ENCODE data around the gene ID4. TPM values are rescaled to one million over a fixed set of nuclear protein-coding genes. Genes with fewer than 3 reads are reported as not detected.
"Not testable (repeated sequence)": the region's sequence is repeated elsewhere in the genome, so short reads cannot be mapped to it uniquely, and the experiment has no call there.

Gene ID4
- total and polyA plus RNA-seq, 2 of the 4 experiments (the other 2 are of a cell fraction), result 3.0 to 3.6 TPM

DNA sequence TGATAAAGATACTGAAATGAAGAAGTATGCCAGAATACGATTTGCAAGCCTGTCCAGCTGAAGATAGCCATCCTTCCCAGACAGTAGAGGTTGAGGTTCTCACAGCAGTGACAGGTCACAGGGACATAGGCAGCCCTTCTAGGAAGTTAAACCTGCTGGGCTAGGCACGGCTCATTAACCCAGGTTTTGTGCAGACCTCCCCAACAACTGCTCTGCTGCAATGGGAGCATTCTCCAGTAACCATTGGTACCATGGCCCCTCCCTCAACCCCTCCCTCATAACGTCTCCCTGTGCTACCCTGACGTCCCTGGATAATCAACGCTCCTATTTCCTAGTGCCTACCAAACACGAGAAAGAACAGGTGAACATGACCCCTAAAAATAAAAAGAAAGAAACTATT is 15.8 kb downstream of the ID4 start:
- H4K91ac ChIP-seq (ENCODE audit: insufficient read depth, low read depth, low read length), result no peak overlapping the region
- no peaks in the 10 kb centered on the region for H4K20me1 ChIP-seq (ENCODE audit: insufficient read depth, low read length)
- no peak overlapping the region for H3K4ac ChIP-seq (ENCODE audit: low read depth, low read length)
- H3K27ac ChIP-seq (ENCODE audit: insufficient read depth, low read length), result no peak overlapping the region
- no peaks in the 10 kb centered on the region for H3K9me1 ChIP-seq (ENCODE audit: insufficient read depth, low read length)
- H2AFZ ChIP-seq (replicated peaks; ENCODE audit: low read length, poor library complexity), result no peak overlapping the region
- no peak overlapping the region for H3K23ac ChIP-seq (ENCODE audit: low read depth, low read length)
- no peak overlapping the region for H3K18ac ChIP-seq (ENCODE audit: low read depth, low read length)
- ChIA-PET CTCF (no interaction called here), POLR2A (ENCODE audit: unreplicated experiment) (no interaction called here)
- H2BK15ac ChIP-seq (ENCODE audit: low read depth, low read length), result no peak overlapping the region
- H3K56ac ChIP-seq (ENCODE audit: extremely low read depth, insufficient read depth, low read length), result no peak overlapping the region
- WGBS, 2 experiments (ENCODE audit: extremely low coverage in 2 of 2, insufficient read length in 1 of 2), result 33% methylated on average over 1 of the region's 6 CpGs; no CpG with 5 or more reads in 1 of the 2 experiments
- no peak overlapping the region for H2BK120ac ChIP-seq (ENCODE audit: low read depth, low read length)
- H2BK5ac ChIP-seq (ENCODE audit: low read depth, low read length, poor library complexity, severe bottlenecking), result no peak overlapping the region
- H3K4me3 ChIP-seq (ENCODE audit: insufficient read depth, low read depth, low read length), result no peak overlapping the region
- peaks cover 6% of the 10 kb centered on the region for H3K4me1 ChIP-seq (ENCODE audit: control insufficient read depth, insufficient read depth, low read length)
- no peak overlapping the region for H3K14ac ChIP-seq (replicated peaks; ENCODE audit: low read depth, low read length)
- H3K79me1 ChIP-seq (ENCODE audit: low read depth in 1 of 2, low read length in 2 of 2), result no peaks in the 10 kb centered on the region
- no peak overlapping the region for H2AK5ac ChIP-seq (ENCODE audit: low read depth, low read length)
- BruUV-seq (replicated peaks), result no TSS peak
- H3K27me3 ChIP-seq (ENCODE audit: control insufficient read depth, insufficient read depth, low read length), result no peaks in the 10 kb centered on the region
- TF ChIP-seq NFE2L2 (IDR thresholded peaks at IDR 0.05; ENCODE audit: low read depth, low read length), result no peak
- TF ChIP-seq MAFK (IDR thresholded peaks at IDR 0.05; ENCODE audit: low read depth, low read length), result no peak
- intact Hi-C loops (cut with micrococcal nuclease) (loop anchor here (1.0 to 10.0 kb wide), 4 partner anchors 202 to 1257 kb away; no protein-coding TSS in a partner anchor), dilution Hi-C loops (cut with HindIII; ENCODE audit: low sequenced_read_pairs, unreplicated experiment) (no loop called here), in situ Hi-C loops (cut with MboI; ENCODE audit: low sequenced_read_pairs) (loop anchor here (25.0 kb wide), 3 partner anchors 866 to 1266 kb away; no protein-coding TSS in a partner anchor)
- H3K9me3 ChIP-seq (ENCODE audit: control insufficient read depth, insufficient read depth, low read length), result no peaks in the 10 kb centered on the region
- H3K36me3 ChIP-seq (ENCODE audit: control insufficient read depth, insufficient read depth, low read length), result no peaks in the 10 kb centered on the region
- H3K9ac ChIP-seq (ENCODE audit: low read depth, low read length), result no peak overlapping the region
- H2AK9ac ChIP-seq (replicated peaks; ENCODE audit: low read depth, low read length, poor library complexity), result no peak overlapping the region
- no peak overlapping the region for H2BK20ac ChIP-seq (ENCODE audit: low read depth, low read length)
- DNase-seq, result no peak
- H3K4me2 ChIP-seq (ENCODE audit: low read depth, low read length), result no peak overlapping the region
- H4K5ac ChIP-seq (ENCODE audit: low read depth, low read length), result no peak overlapping the region
- no peak for ATAC-seq (ENCODE audit: low read depth)
- H4K8ac ChIP-seq (ENCODE audit: low read depth in 2 of 2, low read length in 2 of 2), result no peak overlapping the region

GRCh38 chr6:19854421-19855015 is 17.3 kb downstream of the ID4 start:
- WGBS, 2 experiments (ENCODE audit: extremely low coverage in 2 of 2, insufficient read length in 1 of 2), result no CpG with 5 or more reads among the region's 43 CpGs
- H3K79me1 ChIP-seq (ENCODE audit: low read depth in 1 of 2, low read length in 2 of 2); H2BK120ac ChIP-seq (ENCODE audit: low read depth, low read length); H3K18ac ChIP-seq (ENCODE audit: low read depth, low read length); H2BK15ac ChIP-seq (ENCODE audit: low read depth, low read length); dilution Hi-C loops (cut with HindIII; ENCODE audit: low sequenced_read_pairs, unreplicated experiment); ATAC-seq (ENCODE audit: low read depth); H3K36me3 ChIP-seq (ENCODE audit: control insufficient read depth, insufficient read depth, low read length); H3K4me2 ChIP-seq (ENCODE audit: low read depth, low read length); H2AK5ac ChIP-seq (ENCODE audit: low read depth, low read length); H3K23ac ChIP-seq (ENCODE audit: low read depth, low read length); H4K91ac ChIP-seq (ENCODE audit: insufficient read depth, low read depth, low read length); POLR2A ChIA-PET (ENCODE audit: unreplicated experiment); H4K8ac ChIP-seq (ENCODE audit: low read depth in 2 of 2, low read length in 2 of 2); H3K4me3 ChIP-seq (ENCODE audit: insufficient read depth, low read depth, low read length); H3K4ac ChIP-seq (ENCODE audit: low read depth, low read length); H2BK20ac ChIP-seq (ENCODE audit: low read depth, low read length); H2AK9ac ChIP-seq (replicated peaks; ENCODE audit: low read depth, low read length, poor library complexity); DNase-seq; H2AFZ ChIP-seq (replicated peaks; ENCODE audit: low read length, poor library complexity); BruUV-seq (replicated peaks); H4K20me1 ChIP-seq (ENCODE audit: insufficient read depth, low read length); H3K27me3 ChIP-seq (ENCODE audit: control insufficient read depth, insufficient read depth, low read length); H3K9me1 ChIP-seq (ENCODE audit: insufficient read depth, low read length); CTCF ChIA-PET; H3K9ac ChIP-seq (ENCODE audit: low read depth, low read length); H3K56ac ChIP-seq (ENCODE audit: extremely low read depth, insufficient read depth, low read length); H3K4me1 ChIP-seq (ENCODE audit: control insufficient read depth, insufficient read depth, low read length); H4K5ac ChIP-seq (ENCODE audit: low read depth, low read length); H3K14ac ChIP-seq (replicated peaks; ENCODE audit: low read depth, low read length); H3K9me3 ChIP-seq (ENCODE audit: control insufficient read depth, insufficient read depth, low read length); H3K27ac ChIP-seq (ENCODE audit: insufficient read depth, low read length); H2BK5ac ChIP-seq (ENCODE audit: low read depth, low read length, poor library complexity, severe bottlenecking): not testable (repeated sequence)
- in situ Hi-C loops (cut with MboI; ENCODE audit: low sequenced_read_pairs), result loop anchor here (25.0 kb wide), 3 partner anchors 867 to 1267 kb away; no protein-coding TSS in a partner anchor
- intact Hi-C loops (cut with micrococcal nuclease), result loop anchor here (10.0 kb wide), 1 partner anchor 200 kb away; no protein-coding TSS in a partner anchor
